ENCODE results near the gene PNPLA6.

GRCh38 chr19:7489609-7490044 is 45.9 kb upstream of the PNPLA6 start:
- no peak for TF ChIP-seq POLR2A (IDR thresholded peaks at IDR 0.05; ENCODE audit: low read length)
- no peak for TF ChIP-seq GATA1 (IDR thresholded peaks at IDR 0.05; ENCODE audit: low read depth, low read length)
